GM23338 (cell line): ENCODE results near the gene SLCO3A1.

Experiments used
- CREB1 ChIP-seq: fragments of 250-450 bp; sonication (Bioruptor Pico); IDR thresholded peaks from 2 replicates; pipeline ENCODE4 v1.5.0; 2020; ENCODE audit warnings: low read depth, mild to moderate bottlenecking, moderate library complexity
- CTCF ChIP-seq, 2 experiments: fragments of 200-600 bp in 1 of 2; sonication (generic) in 1 of 2; conservative IDR thresholded peaks; 2 replicates each; pipeline versions ENCODE4 v1.5.1 to v1.6.1; 2016 to 2017; ENCODE audit warnings: antibody characterized with exemption in 2 of 2, low read depth in 2 of 2, mild to moderate bottlenecking in 2 of 2, moderate library complexity in 1 of 2
- EZH2 ChIP-seq: fragments of 200-600 bp; sonication (generic); IDR thresholded peaks from one replicate; pipeline ENCODE4 v1.8.0; 2017; ENCODE audit warnings: antibody characterized with exemption, mild to moderate bottlenecking, low read depth; ENCODE audit not compliant: unreplicated experiment
- EZH2phosphoT487 ChIP-seq: fragments of 200-600 bp; sonication (generic); IDR thresholded peaks from one replicate; pipeline ENCODE4 v1.8.1; 2018; ENCODE audit warnings: antibody characterized with exemption; ENCODE audit not compliant: unreplicated experiment
- JUNB ChIP-seq: IDR thresholded peaks from one replicate; pipeline ENCODE4 v1.6.1; 2016; ENCODE audit warnings: antibody characterized with exemption; ENCODE audit not compliant: unreplicated experiment
- NANOG ChIP-seq: IDR thresholded peaks from 2 replicates; pipeline ENCODE4 v1.6.1; 2016; ENCODE audit warnings: antibody characterized with exemption, borderline replicate concordance
- POLR2AphosphoS5 ChIP-seq: IDR thresholded peaks from 2 replicates; pipeline ENCODE4 v1.6.1; 2016; ENCODE audit warnings: antibody characterized with exemption, low read depth
- STAT1 ChIP-seq: IDR thresholded peaks from one replicate; pipeline ENCODE4 v1.6.1; 2016; ENCODE audit warnings: antibody characterized with exemption; ENCODE audit not compliant: unreplicated experiment
- ZNF462 ChIP-seq: fragments of 250-450 bp; sonication (Bioruptor Pico); IDR thresholded peaks from 2 replicates; pipeline ENCODE4 v1.5.0; 2020; ENCODE audit warnings: mild to moderate bottlenecking, moderate library complexity
- TF ChIP-seq, protein P1 (sequence below): IDR thresholded peaks from one replicate; pipeline ENCODE4 v1.6.1; 2018; ENCODE audit warnings: antibody characterized with exemption; ENCODE audit not compliant: unreplicated experiment

- no peak for TF ChIP-seq NANOG
- no peak for TF ChIP-seq CTCF (conservative IDR thresholded peaks at IDR 0.05; ENCODE audit: low read depth in 2 of 2)
- TF ChIP-seq POLR2AphosphoS5: no peak
- no peak for TF ChIP-seq EZH2
- TF ChIP-seq, protein P1, sequence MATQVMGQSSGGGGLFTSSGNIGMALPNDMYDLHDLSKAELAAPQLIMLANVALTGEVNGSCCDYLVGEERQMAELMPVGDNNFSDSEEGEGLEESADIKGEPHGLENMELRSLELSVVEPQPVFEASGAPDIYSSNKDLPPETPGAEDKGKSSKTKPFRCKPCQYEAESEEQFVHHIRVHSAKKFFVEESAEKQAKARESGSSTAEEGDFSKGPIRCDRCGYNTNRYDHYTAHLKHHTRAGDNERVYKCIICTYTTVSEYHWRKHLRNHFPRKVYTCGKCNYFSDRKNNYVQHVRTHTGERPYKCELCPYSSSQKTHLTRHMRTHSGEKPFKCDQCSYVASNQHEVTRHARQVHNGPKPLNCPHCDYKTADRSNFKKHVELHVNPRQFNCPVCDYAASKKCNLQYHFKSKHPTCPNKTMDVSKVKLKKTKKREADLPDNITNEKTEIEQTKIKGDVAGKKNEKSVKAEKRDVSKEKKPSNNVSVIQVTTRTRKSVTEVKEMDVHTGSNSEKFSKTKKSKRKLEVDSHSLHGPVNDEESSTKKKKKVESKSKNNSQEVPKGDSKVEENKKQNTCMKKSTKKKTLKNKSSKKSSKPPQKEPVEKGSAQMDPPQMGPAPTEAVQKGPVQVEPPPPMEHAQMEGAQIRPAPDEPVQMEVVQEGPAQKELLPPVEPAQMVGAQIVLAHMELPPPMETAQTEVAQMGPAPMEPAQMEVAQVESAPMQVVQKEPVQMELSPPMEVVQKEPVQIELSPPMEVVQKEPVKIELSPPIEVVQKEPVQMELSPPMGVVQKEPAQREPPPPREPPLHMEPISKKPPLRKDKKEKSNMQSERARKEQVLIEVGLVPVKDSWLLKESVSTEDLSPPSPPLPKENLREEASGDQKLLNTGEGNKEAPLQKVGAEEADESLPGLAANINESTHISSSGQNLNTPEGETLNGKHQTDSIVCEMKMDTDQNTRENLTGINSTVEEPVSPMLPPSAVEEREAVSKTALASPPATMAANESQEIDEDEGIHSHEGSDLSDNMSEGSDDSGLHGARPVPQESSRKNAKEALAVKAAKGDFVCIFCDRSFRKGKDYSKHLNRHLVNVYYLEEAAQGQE: no peak
- TF ChIP-seq CREB1 (CRISPR knock-in tag): no peak
- TF ChIP-seq STAT1: no peak
- TF ChIP-seq EZH2phosphoT487: no peak
- TF ChIP-seq JUNB: no peak
- TF ChIP-seq ZNF462 (CRISPR knock-in tag): no peak
Observed at GRCh38 chr15:92017882-92018534, 164.5 kb downstream of the SLCO3A1 start.
